ENCODE results near the gene CADM1.

CADM1 gene

DNA sequence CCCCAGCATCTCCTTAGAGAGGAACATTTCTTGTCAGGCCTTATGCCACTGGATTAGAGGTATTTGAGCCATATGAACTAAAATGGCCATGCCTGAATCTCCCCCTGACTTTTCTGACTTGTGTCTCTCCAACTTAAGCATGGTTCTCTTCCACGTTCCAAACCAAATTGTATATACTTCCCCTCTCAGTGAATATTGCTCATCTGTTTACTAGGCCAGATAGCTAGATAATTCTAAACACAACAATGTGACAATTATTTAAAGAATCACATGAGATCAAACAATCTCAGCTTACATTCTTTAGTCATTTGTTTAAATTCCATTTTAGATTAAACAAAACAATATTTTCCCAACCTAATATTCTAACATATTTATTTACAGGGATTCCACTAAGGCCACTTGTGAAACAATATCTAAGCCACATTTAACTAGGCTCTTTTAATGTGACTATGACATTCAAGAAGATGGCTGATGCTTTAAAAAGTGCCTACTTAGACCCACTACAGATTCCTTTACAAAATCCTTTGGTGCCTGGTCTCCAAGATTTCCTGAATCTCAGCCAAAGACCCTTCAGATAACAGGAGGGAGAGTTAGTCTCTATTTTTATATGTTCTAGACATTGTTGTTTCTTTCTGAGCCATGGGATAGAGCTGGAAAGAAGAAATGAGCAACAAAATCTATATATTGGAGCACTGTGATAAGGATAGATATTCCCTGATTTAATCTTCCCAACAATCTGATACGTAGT, 105.7 kb downstream of the CADM1 start:
- no peak for DNase-seq (ENCODE audit: low read depth)

DNA sequence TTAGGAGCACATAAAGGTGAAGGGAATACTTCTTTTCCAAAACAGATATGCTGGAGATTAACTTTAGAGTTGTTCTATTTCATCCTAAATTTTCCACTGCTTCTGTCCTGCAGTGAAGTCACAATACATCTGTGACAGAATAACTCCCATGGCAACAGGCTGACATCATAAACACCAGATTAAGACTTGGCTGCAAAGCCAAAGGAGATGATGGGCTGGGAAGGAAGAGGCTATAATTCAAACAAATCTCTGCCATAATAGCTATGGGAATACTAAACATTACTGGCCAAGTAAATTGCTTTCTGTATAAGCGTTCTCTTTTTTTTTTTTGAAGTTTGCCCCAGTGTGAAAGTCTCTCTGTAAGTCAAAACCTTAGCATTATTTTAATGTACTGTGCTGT, 107.7 kb downstream of the CADM1 start:
- no peak for DNase-seq (ENCODE audit: low read depth)

DNA sequence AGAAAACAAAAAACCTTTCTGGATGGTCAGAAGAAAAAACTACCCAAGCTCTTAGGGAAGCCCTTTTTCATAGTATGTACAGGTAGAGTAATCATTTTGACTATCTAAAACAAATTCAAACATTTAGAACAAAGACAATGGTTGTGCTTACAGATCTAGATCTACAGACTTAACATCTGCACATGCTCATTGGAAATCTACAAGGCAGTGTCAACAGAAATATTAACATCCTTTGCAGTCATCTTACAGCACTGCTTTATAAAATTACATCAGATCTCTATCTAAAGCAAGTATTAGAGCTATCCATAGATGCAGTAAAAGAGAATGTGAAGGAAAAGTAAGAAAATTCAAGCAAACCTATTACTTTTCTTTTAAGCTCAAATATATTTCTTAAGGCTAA, 110.3 kb downstream of the CADM1 start:
- no peak for DNase-seq (ENCODE audit: low read depth)

DNA sequence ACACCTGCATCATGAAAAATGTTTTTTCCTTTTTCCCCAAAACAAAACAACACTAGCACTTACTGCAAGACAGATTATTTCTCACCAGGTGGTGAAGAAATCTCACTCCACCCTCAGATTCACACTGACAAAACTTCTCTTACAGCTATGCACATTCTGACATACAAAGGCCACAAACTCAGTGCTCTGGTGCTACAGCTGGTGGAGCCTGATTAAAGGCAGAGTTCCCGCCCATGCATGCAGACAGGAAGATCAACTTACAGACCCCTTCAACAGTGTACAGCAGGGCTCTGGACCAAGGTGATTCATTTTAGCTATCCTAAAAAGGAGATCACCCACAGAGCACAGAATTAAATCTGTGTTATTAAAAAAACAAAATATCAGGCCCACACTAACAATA, 112.6 kb downstream of the CADM1 start:
- DNase-seq (ENCODE audit: low read depth) = no peak

GRCh38 chr11:115391160-115391559, 113.1 kb downstream of the CADM1 start:
- no peak for DNase-seq (ENCODE audit: low read depth)

DNA sequence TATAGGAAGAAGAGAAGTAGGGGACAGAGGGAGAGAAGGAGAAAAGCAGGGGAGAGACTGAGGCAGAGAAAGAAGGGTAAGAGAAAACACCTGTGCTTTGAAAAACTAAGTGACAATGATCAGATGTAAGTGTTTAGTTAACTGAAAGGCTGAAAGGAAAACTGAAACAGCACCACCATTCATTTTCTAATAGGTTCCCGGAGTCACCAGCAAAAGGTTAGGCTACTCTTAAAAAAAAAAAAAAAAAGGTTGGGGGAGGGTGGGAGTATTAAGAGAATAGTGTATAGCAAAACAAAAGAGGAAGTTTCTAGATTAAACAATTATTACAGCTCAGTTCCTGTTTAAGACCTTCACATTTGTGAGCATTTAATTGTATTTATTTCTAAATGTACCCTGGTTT, 113.8 kb downstream of the CADM1 start:
- no peak for DNase-seq (ENCODE audit: low read depth)

DNA sequence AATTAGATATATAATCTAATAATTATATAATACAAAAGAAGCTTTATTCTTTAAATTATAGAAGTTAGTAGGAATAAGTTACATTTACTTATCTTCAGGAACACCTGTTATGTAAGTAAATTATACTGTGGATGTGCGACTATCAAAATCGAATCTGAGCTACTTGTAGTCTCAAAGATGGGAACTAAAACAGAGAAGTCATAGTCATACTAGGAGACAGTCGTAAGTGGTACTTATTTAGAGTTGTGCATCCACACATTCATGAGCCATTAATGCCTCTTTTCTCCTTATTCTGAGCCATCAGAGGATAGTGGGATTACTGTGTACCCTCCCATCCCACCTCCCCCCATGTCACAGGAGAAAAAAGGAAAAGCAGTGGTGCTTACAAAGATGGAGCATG, 114.4 kb downstream of the CADM1 start:
- DNase-seq (ENCODE audit: low read depth) = no peak

DNA sequence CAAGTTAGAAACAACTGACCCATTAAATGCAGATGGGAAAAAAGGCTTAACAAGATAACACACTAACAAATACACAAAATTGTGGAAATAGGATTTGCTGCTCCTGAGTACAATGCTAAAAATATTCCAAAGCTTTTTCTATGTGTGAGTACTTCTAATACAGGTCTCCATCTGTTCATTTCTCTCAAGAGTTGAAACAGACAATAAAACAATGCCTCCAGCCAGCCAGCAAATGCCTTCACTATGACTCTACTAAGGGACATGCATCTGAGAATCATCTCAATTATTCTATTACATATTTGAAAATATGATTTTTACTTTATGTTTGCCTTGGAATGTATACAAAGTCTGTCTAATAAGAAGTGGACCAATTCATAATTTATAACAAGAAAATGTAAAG, 119.0 kb downstream of the CADM1 start:
- DNase-seq (ENCODE audit: low read depth) = no peak

- DNase-seq (ENCODE audit: low read depth) = no peak
Measured at GRCh38 chr11:115384236-115384635, 120.0 kb downstream of the CADM1 start.

GRCh38 chr11:115383431-115383830, 120.8 kb downstream of the CADM1 start:
- DNase-seq (ENCODE audit: low read depth) = no peak

- DNase-seq (ENCODE audit: low read depth) = no peak
Measured at GRCh38 chr11:115379528-115379927, 124.7 kb downstream of the CADM1 start.

- no peak for DNase-seq (ENCODE audit: low read depth)
Measured at GRCh38 chr11:115378557-115378956, 125.7 kb downstream of the CADM1 start.

DNA sequence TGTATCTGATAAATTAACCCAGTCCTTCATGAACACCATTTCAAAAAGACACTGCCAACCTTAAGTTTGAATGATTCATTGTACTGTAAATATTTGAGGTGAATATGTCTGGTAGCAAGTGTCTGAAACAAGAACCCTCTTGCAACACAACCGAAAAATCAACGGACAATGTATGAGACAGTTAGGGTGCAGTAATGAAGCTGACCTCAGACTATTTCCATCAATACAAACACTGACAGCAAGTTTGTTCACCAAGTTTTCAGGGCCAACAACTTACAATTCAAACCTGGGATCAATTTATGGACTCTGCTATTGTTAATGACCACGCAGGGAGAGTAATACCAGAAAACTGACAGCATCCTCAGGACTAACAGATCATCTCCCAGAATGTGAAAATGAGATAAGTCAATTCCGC, 126.3 kb downstream of the CADM1 start:
- no peak for DNase-seq (ENCODE audit: low read depth)

GRCh38 chr11:115368616-115369015, 135.6 kb downstream of the CADM1 start:
- no peak for DNase-seq (ENCODE audit: low read depth)

DNA sequence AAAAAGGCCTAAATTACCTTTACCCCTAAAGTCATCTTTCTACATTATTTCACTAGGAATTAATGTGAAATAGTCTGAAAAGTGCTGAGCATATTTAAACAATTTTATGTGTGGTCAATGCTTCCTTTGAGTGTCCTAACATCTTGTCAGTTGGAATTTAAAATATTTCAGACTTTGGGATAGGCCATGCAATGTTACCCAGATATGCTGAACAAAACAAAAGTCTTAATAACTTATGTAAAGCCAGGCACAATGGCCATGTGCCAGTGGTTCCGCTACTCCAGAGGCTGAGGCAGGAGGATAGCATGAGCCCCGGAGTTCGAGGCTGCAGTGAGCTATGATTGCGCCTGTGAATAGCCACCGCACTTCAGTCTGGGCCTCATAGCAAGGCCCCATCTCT, 137.4 kb downstream of the CADM1 start:
- DNase-seq (ENCODE audit: low read depth) = no peak

GRCh38 chr11:115365907-115366306, 138.3 kb downstream of the CADM1 start:
- DNase-seq (ENCODE audit: low read depth) = no peak

GRCh38 chr11:115364896-115365295, 139.3 kb downstream of the CADM1 start:
- DNase-seq (ENCODE audit: low read depth) = no peak

GRCh38 chr11:115363921-115364320, 140.3 kb downstream of the CADM1 start:
- no peak for DNase-seq (ENCODE audit: low read depth)

GRCh38 chr11:115363426-115363825, 140.8 kb downstream of the CADM1 start:
- no peak for DNase-seq (ENCODE audit: low read depth)

GRCh38 chr11:115362997-115363396, 141.2 kb downstream of the CADM1 start:
- DNase-seq (ENCODE audit: low read depth) = no peak

DNA sequence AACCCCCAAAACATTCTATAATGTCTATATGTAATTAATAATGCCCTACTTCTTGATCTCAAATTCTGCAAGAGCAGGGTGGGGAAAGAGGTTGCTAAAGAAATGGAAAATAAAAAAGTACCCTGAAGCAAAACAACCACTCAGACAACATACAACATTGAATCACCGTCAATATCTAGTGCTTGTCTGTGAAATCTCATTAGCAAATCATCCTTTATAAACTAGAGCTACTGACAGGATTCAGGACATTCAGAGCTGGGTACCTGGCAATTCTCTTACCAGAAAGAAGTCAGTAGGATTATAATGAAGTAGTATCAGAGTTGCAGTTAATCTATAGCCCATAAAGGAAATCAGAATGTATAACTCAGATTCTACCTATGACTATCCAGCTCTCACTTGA, 143.2 kb downstream of the CADM1 start:
- no peak for DNase-seq (ENCODE audit: low read depth)

DNA sequence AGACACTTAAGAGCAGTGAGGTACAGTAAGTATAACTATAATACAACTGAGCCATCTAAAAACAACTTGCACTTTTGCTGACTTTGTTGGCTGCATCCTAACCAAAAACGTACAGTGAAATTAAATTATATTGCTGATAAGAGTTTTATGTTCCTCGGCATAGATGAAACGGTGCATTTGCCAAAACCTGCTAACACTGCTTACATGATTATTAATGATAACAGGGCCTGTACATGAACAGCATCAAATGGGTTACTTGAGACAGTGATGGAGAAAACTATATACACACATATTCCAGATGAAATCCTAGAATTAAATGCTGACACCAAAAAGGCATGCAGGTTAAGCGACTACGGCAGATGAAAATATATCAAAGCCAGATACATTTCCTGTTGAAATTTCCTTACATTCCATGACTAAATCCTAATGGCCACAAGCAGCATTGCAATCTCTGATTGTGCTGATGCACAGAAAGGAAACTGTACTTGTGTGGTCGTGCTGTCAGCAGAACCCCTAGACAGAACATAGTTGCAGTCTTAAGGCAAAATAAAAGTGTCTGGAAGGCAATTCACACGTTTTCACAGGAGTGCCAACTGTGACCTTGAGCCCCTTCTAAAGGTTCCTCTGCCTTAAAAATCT, 143.9 kb downstream of the CADM1 start:
- no peak for DNase-seq (ENCODE audit: low read depth)

DNA sequence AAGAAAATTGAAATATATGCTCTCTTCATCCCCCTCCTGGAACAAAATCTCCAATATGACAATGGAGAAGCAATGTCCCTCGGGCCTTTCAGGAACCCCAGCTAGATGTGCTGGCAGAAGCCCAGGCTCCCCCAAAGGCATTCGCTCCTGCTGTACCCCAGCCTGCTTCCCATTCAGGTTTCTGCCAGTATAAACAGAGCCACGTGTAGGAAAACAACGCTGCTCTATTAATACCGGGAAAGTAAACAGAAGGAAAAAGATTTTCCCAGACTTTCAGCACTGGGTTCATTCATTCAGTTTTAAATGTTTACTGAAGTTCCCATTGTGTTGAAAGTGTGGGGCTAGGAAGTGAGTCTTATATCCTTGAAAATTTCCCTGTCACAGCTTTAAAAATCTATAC, 147.1 kb downstream of the CADM1 start:
- DNase-seq (ENCODE audit: low read depth) = no peak

Data from stimulated activated CD8-positive, alpha-beta memory T cell treated with anti-CD3 and anti-CD28 coated beads, Interleukin-15, amount 100 ng/mL, for 24 hours (primary cell).